Fibroblast of skin of left biceps (primary cell): ENCODE measurements around the gene YTHDF2.

Experiments used
- DNase-seq, 2 experiments: peaks; one replicate each; pipeline ENCODE4 v3.0.0-alpha.2; 2013; ENCODE audit warnings: low read depth in 2 of 2

YTHDF2 gene

GRCh38 chr1:28801461-28801860, 64.7 kb downstream of the YTHDF2 start:
- no peak for DNase-seq

GRCh38 chr1:28803051-28803450, 66.3 kb downstream of the YTHDF2 start:
- DNase-seq, result no peak

GRCh38 chr1:28803662-28804061, 66.9 kb downstream of the YTHDF2 start:
- no peak for DNase-seq

- DNase-seq, result no peak
These were observed 67.3 kb downstream of the YTHDF2 start for GRCh38 chr1:28804071-28804470.

- DNase-seq, result no peak
These were observed 70.3 kb downstream of the YTHDF2 start for GRCh38 chr1:28807046-28807445.

GRCh38 chr1:28807986-28808385, 71.2 kb downstream of the YTHDF2 start:
- no peak for DNase-seq

GRCh38 chr1:28811369-28811765, 74.6 kb downstream of the YTHDF2 start:
- no peak for DNase-seq

GRCh38 chr1:28811766-28812668, 75.3 kb downstream of the YTHDF2 start, which contains the start of gene OPRD1:
Gene OPRD1 (plus strand): TSS chr1:28812170. CDS start chr1:28812384, 214 bp downstream.
- no peak for DNase-seq

- no peak for DNase-seq
These were observed 76.1 kb downstream of the YTHDF2 start for GRCh38 chr1:28812669-28813468.

- no peak for DNase-seq
These were observed 77.3 kb downstream of the YTHDF2 start for GRCh38 chr1:28813931-28814465.

- DNase-seq, result no peak
These were observed 78.9 kb downstream of the YTHDF2 start for GRCh38 chr1:28815533-28816185.

- no peak for DNase-seq
These were observed 80.4 kb downstream of the YTHDF2 start for GRCh38 chr1:28817133-28817532.

GRCh38 chr1:28819020-28819419, 82.3 kb downstream of the YTHDF2 start:
- no peak for DNase-seq
